SK-N-SH treated with all-trans-retinoic acid at 6 μM for 48 hours (cell line): ENCODE data around the gene ARHGAP30.

Experiments used
- ATAC-seq: fragments of 200-7000 bp; cut with Tn5 transposase; 3 replicates; pipeline ENCODE4 v1.9.1; 2020; ENCODE audit warnings: mild to moderate bottlenecking, moderate library complexity
- ARNTL ChIP-seq: fragments of 450-650 bp; formaldehyde crosslinking; IDR thresholded peaks from 2 replicates; pipeline ENCODE4 v1.5.0; 2020; ENCODE audit warnings: low read depth, mild to moderate bottlenecking, moderate library complexity, borderline replicate concordance
- CSDC2 ChIP-seq: fragments of 250-450 bp; sonication (Bioruptor Pico); IDR thresholded peaks from 2 replicates; pipeline ENCODE4 v1.5.0; 2020; ENCODE audit warnings: mild to moderate bottlenecking, moderate library complexity
- ESRRG ChIP-seq: fragments of 250-450 bp; sonication (Bioruptor Pico); IDR thresholded peaks from 2 replicates; pipeline ENCODE4 v1.6.1; 2021; ENCODE audit warnings: mild to moderate bottlenecking
- ISL1 ChIP-seq: fragments of 250-450 bp; sonication (Bioruptor Pico); IDR thresholded peaks from 2 replicates; pipeline ENCODE4 v2.1.2; 2022; ENCODE audit warnings: mild to moderate bottlenecking, moderate library complexity
- TCF4 ChIP-seq: fragments of 250-450 bp; sonication (Bioruptor Pico); IDR thresholded peaks from 2 replicates; pipeline ENCODE4 v1.8.0; 2021; ENCODE audit warnings: mild to moderate bottlenecking, moderate library complexity, borderline replicate concordance
- TOX ChIP-seq: fragments of 250-450 bp; sonication (Bioruptor Pico); IDR thresholded peaks from 2 replicates; pipeline ENCODE4 v1.8.0; 2021; ENCODE audit warnings: mild to moderate bottlenecking, moderate library complexity, borderline replicate concordance
- ZFP3 ChIP-seq: fragments of 250-450 bp; sonication (Bioruptor Pico); IDR thresholded peaks from 2 replicates; pipeline ENCODE4 v1.5.0; 2020; ENCODE audit warnings: mild to moderate bottlenecking, moderate library complexity
- ZNF565 ChIP-seq: fragments of 450-650 bp; formaldehyde crosslinking; conservative IDR thresholded peaks from 2 replicates; pipeline ENCODE4 v1.5.0; 2020; ENCODE audit warnings: low read depth, mild to moderate bottlenecking, moderate library complexity
- ZNF8 ChIP-seq: fragments of 450-650 bp; formaldehyde crosslinking; IDR thresholded peaks from 2 replicates; pipeline ENCODE4 v1.5.0; 2020; ENCODE audit warnings: mild to moderate bottlenecking, moderate library complexity
- TF ChIP-seq, protein P1 (sequence below): fragments of 250-450 bp; sonication (Bioruptor Pico); IDR thresholded peaks from 2 replicates; pipeline ENCODE4 v1.8.0; 2020; ENCODE audit warnings: mild to moderate bottlenecking, moderate library complexity, borderline replicate concordance
- TF ChIP-seq, protein P2 (sequence below): fragments of 250-450 bp; sonication (Bioruptor Pico); IDR thresholded peaks from 2 replicates; pipeline ENCODE4 v1.8.0; 2021; ENCODE audit warnings: low read depth, mild to moderate bottlenecking, moderate library complexity, borderline replicate concordance
- TF ChIP-seq, protein P3 (sequence below): fragments of 250-450 bp; sonication (Bioruptor Pico); IDR thresholded peaks from 2 replicates; pipeline ENCODE4 v1.5.1; 2020; ENCODE audit warnings: low read depth, mild to moderate bottlenecking, moderate library complexity
- TF ChIP-seq, protein P4 (sequence below): fragments of 250-450 bp; sonication (Bioruptor Pico); IDR thresholded peaks from 2 replicates; pipeline ENCODE4 v1.5.1; 2021; ENCODE audit warnings: mild to moderate bottlenecking, moderate library complexity
- TF ChIP-seq, protein P5 (sequence below): fragments of 250-450 bp; sonication (Bioruptor Pico); IDR thresholded peaks from 2 replicates; pipeline ENCODE4 v1.5.0; 2020; ENCODE audit warnings: mild to moderate bottlenecking, moderate library complexity

ARHGAP30 gene

DNA sequence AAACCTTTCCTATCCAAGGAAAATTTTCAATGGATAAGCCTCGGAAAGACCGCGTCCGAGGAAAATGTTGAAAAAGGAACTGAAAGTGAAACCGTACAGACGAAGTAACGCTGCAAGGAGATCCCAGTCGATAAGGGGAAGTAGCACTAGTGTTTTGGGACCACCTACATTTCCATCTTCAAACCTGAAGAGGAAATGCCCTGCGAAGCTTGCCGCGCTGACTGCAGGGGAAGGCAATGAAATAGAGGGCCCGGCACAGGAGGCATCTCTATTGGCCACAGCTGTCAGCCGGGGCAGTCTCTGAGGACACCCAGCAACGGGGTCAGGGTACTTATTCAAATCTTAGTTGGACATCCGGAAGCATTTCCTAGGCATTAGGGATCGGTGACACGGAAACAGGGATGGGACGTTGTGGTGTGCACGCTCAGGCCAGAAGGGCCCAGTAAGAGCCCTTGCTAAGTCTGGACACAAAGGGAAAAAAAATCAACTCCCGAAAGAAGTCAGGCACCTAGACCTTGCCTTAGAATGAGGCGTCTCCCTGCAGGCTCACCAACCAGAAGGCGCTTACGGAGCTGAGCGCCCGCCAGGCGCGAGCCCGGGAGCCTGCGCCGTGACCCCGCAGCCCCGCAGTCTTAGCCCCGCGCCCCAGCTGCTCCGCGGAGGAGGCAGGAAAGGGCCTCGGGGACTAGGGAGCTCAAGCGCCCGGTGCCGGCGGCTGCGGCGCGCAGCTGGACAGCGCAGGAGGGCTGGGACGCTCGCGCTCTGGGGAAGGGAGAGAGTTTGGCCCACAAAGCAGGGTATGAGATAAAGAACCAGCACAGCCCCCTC lies 24.6 kb downstream of the ARHGAP30 start:
- TF ChIP-seq ISL1 (CRISPR knock-in tag) (no peak), ZNF565 (CRISPR knock-in tag) (no peak), ZFP3 (CRISPR knock-in tag) (no peak)
- TF ChIP-seq, protein P1, sequence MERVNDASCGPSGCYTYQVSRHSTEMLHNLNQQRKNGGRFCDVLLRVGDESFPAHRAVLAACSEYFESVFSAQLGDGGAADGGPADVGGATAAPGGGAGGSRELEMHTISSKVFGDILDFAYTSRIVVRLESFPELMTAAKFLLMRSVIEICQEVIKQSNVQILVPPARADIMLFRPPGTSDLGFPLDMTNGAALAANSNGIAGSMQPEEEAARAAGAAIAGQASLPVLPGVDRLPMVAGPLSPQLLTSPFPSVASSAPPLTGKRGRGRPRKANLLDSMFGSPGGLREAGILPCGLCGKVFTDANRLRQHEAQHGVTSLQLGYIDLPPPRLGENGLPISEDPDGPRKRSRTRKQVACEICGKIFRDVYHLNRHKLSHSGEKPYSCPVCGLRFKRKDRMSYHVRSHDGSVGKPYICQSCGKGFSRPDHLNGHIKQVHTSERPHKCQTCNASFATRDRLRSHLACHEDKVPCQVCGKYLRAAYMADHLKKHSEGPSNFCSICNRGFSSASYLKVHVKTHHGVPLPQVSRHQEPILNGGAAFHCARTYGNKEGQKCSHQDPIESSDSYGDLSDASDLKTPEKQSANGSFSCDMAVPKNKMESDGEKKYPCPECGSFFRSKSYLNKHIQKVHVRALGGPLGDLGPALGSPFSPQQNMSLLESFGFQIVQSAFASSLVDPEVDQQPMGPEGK (CRISPR knock-in tag): no peak
- TF ChIP-seq, protein P2, sequence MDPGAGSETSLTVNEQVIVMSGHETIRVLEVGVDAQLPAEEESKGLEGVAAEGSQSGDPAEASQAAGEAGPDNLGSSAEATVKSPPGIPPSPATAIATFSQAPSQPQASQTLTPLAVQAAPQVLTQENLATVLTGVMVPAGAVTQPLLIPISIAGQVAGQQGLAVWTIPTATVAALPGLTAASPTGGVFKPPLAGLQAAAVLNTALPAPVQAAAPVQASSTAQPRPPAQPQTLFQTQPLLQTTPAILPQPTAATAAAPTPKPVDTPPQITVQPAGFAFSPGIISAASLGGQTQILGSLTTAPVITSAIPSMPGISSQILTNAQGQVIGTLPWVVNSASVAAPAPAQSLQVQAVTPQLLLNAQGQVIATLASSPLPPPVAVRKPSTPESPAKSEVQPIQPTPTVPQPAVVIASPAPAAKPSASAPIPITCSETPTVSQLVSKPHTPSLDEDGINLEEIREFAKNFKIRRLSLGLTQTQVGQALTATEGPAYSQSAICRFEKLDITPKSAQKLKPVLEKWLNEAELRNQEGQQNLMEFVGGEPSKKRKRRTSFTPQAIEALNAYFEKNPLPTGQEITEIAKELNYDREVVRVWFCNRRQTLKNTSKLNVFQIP (CRISPR knock-in tag): no peak
- TF ChIP-seq, all 23 proteins: peak for 0
- peak; percentile 75 for ATAC-seq

DNA sequence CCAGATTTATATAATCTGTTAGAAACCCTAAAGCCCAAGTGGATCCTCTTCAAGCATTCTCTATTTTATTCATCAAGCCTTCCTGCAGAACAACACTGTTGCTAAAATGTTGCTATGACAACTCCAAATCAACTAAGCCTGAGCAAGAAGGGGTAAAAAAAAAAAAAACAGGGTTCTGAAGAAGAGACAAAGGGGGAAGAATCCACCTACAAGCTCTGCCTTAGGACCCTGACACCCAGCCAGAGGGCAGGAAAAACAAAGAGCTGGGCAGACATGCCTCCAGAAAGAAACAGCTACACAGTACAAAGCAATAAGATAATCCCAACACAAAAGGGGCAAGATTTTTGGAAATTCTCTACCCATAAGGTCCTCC lies 25.2 kb downstream of the ARHGAP30 start:
- no peak for ATAC-seq

DNA sequence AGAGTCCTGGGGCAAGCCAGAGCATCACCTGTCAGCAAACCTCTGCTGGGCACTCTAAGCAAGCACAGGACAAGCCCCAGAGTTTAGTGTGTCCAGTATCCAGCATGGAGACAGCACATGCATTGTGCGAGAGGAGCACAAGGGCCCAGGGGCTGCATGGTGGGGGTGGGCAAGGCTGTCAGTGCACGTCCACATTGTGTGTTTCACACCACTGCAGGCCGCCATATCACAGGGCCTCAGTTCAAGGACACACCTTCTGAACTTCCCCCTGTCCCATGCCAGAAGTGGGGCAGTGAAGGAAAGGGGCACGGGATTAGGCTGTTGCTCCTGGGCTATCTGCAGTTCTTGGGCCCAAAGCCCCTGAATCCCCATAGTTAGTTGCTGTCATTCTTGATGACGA lies 30.1 kb downstream of the ARHGAP30 start:
- TF ChIP-seq ZNF565 (CRISPR knock-in tag) (no peak), ESRRG (CRISPR knock-in tag) (no peak), CSDC2 (CRISPR knock-in tag) (no peak), ZFP3 (CRISPR knock-in tag) (no peak), TOX (CRISPR knock-in tag) (no peak), TCF4 (CRISPR knock-in tag) (no peak)
- TF ChIP-seq, protein P3, sequence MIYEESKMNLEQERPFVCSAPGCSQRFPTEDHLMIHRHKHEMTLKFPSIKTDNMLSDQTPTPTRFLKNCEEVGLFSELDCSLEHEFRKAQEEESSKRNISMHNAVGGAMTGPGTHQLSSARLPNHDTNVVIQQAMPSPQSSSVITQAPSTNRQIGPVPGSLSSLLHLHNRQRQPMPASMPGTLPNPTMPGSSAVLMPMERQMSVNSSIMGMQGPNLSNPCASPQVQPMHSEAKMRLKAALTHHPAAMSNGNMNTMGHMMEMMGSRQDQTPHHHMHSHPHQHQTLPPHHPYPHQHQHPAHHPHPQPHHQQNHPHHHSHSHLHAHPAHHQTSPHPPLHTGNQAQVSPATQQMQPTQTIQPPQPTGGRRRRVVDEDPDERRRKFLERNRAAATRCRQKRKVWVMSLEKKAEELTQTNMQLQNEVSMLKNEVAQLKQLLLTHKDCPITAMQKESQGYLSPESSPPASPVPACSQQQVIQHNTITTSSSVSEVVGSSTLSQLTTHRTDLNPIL (CRISPR knock-in tag): no peak
- TF ChIP-seq, protein P4, sequence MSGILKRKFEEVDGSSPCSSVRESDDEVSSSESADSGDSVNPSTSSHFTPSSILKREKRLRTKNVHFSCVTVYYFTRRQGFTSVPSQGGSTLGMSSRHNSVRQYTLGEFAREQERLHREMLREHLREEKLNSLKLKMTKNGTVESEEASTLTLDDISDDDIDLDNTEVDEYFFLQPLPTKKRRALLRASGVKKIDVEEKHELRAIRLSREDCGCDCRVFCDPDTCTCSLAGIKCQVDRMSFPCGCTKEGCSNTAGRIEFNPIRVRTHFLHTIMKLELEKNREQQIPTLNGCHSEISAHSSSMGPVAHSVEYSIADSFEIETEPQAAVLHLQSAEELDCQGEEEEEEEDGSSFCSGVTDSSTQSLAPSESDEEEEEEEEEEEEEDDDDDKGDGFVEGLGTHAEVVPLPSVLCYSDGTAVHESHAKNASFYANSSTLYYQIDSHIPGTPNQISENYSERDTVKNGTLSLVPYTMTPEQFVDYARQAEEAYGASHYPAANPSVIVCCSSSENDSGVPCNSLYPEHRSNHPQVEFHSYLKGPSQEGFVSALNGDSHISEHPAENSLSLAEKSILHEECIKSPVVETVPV: no peak
- no peak for ATAC-seq

More for the DNA sequence above, 25.2 kb downstream of the ARHGAP30 start:
- TF ChIP-seq ISL1 (CRISPR knock-in tag) (no peak), ZNF8 (no peak), ARNTL (CRISPR knock-in tag) (no peak), ZFP3 (CRISPR knock-in tag) (no peak), TCF4 (CRISPR knock-in tag) (no peak)
- TF ChIP-seq, protein P2 (CRISPR knock-in tag): no peak
- TF ChIP-seq, protein P5, sequence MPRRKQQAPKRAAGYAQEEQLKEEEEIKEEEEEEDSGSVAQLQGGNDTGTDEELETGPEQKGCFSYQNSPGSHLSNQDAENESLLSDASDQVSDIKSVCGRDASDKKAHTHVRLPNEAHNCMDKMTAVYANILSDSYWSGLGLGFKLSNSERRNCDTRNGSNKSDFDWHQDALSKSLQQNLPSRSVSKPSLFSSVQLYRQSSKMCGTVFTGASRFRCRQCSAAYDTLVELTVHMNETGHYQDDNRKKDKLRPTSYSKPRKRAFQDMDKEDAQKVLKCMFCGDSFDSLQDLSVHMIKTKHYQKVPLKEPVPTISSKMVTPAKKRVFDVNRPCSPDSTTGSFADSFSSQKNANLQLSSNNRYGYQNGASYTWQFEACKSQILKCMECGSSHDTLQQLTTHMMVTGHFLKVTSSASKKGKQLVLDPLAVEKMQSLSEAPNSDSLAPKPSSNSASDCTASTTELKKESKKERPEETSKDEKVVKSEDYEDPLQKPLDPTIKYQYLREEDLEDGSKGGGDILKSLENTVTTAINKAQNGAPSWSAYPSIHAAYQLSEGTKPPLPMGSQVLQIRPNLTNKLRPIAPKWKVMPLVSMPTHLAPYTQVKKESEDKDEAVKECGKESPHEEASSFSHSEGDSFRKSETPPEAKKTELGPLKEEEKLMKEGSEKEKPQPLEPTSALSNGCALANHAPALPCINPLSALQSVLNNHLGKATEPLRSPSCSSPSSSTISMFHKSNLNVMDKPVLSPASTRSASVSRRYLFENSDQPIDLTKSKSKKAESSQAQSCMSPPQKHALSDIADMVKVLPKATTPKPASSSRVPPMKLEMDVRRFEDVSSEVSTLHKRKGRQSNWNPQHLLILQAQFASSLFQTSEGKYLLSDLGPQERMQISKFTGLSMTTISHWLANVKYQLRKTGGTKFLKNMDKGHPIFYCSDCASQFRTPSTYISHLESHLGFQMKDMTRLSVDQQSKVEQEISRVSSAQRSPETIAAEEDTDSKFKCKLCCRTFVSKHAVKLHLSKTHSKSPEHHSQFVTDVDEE (CRISPR knock-in tag): no peak
- TF ChIP-seq, protein P4: no peak
- TF ChIP-seq, all 23 proteins: peak for 0
